Measurements from ENCODE around the gene INS. TPM values are rescaled to one million over a fixed set of nuclear protein-coding genes. Genes with fewer than 3 reads are reported as not detected.

INS gene
- total and polyA plus RNA-seq, 3 donors from 2014 or later, result not detected

DNA sequence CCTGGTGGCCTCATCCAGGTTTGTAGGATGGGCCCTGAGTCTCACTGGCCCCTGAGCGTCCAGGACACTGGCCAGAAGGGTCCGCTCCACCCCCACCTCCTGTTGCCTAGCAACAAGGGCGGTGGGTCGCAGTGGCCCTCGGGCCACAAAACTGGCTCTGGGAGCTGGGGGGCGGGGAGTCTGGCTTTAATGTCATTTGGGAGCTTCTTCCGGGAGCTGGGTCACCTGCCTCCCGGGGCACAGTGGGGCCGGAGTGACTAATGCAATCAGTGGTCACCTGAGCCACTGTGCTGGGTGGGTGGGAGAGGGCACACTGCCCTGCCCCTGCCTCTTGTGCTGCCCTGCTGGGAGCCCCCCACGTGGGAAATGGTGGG lies 8.0 kb upstream of the INS start:
- no peaks in the 10 kb centered on the region for H3K27me3 ChIP-seq

DNA sequence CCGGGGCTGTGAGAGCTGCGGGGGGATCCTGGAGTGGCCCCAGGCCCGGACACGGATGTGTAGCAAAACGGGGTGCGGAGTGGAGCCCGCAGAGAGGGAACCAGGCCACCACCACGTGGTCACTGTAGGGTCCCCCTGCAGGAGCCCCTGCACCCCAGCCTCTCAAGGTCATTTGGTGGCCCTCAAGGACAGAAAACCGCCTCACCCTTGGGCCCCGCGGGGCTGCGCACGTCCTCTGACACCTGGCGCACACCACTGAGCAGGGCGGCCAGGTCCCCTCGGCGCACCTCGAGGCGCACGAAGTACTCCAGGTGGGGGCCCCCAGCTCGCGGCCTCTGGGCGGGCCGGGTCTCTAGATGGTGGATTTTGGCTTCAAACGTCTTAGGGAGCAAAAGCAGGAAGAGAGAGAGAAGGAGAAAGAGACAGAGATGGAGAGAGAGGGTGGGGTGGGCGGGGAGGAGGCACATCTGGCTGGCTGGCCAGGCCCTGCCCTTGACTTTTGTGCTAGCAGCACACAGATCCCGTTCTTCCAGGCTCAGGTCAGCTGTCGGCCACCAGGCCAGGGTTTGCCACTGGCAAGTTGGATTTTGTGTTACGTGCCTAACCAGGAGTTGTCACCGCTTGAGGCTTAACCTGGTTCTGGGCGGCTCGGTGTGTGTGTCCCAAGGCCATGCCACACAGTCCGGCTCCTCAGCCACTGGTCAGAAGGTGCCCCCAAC lies 7.4 kb upstream of the INS start:
- no peak for TF ChIP-seq POLR2A (IDR thresholded peaks at IDR 0.05)
- TF ChIP-seq, protein P1, sequence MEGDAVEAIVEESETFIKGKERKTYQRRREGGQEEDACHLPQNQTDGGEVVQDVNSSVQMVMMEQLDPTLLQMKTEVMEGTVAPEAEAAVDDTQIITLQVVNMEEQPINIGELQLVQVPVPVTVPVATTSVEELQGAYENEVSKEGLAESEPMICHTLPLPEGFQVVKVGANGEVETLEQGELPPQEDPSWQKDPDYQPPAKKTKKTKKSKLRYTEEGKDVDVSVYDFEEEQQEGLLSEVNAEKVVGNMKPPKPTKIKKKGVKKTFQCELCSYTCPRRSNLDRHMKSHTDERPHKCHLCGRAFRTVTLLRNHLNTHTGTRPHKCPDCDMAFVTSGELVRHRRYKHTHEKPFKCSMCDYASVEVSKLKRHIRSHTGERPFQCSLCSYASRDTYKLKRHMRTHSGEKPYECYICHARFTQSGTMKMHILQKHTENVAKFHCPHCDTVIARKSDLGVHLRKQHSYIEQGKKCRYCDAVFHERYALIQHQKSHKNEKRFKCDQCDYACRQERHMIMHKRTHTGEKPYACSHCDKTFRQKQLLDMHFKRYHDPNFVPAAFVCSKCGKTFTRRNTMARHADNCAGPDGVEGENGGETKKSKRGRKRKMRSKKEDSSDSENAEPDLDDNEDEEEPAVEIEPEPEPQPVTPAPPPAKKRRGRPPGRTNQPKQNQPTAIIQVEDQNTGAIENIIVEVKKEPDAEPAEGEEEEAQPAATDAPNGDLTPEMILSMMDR (IDR thresholded peaks at IDR 0.05), result no peak
- DNase-seq, result peak; percentile 29
- Histone ChIP-seq H3K27me3 (no peaks in the 10 kb centered on the region), H3K4me3 (no peak overlapping the region), H3K36me3 (ENCODE audit: low read depth, missing control alignments) (no peaks in the 10 kb centered on the region), H3K9me3 (no peaks in the 10 kb centered on the region), H3K4me1 (peaks cover 16% of the 10 kb centered on the region), H3K27ac (no peak overlapping the region)
- intact Hi-C loops (cut with DNase I; ENCODE audit: low total_unique reads), result no loop called here
- 74% methylated on average over 24 to 32 of the region's 33 CpGs for WGBS, 2 donors

More for the DNA sequence above, 8.0 kb upstream of the INS start:
- peaks cover 16% of the 10 kb centered on the region for H3K4me1 ChIP-seq
- no peak for DNase-seq
- no peaks in the 10 kb centered on the region for H3K36me3 ChIP-seq (ENCODE audit: low read depth, missing control alignments)
- no peaks in the 10 kb centered on the region for H3K9me3 ChIP-seq
- TF ChIP-seq, protein P1 (IDR thresholded peaks at IDR 0.05), result no peak
- no peak for TF ChIP-seq POLR2A (IDR thresholded peaks at IDR 0.05)
- H3K27ac ChIP-seq, result no peak overlapping the region
- intact Hi-C loops (cut with DNase I; ENCODE audit: low total_unique reads), result no loop called here
- WGBS, 2 donors, result 83% methylated on average over 6 to 10 of the region's 10 CpGs
- no peak overlapping the region for H3K4me3 ChIP-seq

DNA sequence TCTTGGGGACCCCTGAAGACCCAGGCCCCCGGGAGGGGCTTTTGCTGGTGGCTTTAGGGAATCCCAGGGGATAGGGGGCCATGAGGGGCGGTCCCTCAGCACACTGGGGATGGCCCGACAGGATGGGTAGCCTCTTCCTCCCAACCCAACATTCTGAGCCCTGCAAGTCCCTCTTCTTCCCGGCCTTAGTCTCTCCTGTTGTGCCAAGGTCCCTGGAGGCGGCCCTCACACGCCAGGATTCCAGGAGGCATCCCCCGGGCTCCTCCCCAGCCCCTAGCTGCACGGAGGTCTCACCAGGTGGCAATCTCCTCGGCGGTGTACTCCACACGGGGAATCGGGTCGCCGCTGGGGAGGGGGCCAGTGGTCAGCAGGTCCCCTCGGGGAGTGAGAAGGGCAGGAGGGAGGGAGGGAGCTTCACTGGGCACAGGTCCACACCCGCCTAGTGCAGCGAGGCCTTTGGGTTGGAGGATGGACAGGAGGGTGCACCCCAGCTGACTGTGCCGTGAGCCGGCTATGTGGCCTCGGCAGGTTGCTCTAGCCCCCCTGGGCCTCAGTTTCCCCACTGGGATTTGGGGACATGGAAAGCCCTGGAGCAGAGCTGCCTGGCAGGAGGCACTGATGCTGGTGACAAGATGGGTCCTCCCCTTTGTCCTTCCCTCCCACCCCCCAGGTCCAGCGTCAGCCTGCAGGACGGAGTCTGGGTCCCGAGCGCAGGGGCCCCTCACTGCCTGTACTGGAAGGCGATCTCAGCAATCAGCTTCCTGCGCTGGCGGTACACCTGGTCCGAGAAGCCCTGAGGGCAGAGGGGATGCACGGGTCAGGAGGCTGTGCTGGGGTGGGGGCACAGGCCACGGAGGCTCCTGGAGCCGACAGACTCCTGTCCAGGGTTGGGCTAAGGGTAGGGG lies 6.4 kb upstream of the INS start:
- no peak for TF ChIP-seq POLR2A (IDR thresholded peaks at IDR 0.05)
- TF ChIP-seq, protein P1 (IDR thresholded peaks at IDR 0.05), result no peak
- Histone ChIP-seq H3K27me3 (no peaks in the 10 kb centered on the region), H3K36me3 (ENCODE audit: low read depth, missing control alignments) (no peaks in the 10 kb centered on the region), H3K4me3 (no peak overlapping the region), H3K27ac (no peak overlapping the region), H3K4me1 (peaks cover 16% of the 10 kb centered on the region), H3K9me3 (no peaks in the 10 kb centered on the region)
- 74 to 94% methylated on average over 3 to 31 of the region's 31 CpGs for WGBS, 2 donors
- DNase-seq, result no peak
- intact Hi-C loops (cut with DNase I; ENCODE audit: low total_unique reads), result no loop called here

DNA sequence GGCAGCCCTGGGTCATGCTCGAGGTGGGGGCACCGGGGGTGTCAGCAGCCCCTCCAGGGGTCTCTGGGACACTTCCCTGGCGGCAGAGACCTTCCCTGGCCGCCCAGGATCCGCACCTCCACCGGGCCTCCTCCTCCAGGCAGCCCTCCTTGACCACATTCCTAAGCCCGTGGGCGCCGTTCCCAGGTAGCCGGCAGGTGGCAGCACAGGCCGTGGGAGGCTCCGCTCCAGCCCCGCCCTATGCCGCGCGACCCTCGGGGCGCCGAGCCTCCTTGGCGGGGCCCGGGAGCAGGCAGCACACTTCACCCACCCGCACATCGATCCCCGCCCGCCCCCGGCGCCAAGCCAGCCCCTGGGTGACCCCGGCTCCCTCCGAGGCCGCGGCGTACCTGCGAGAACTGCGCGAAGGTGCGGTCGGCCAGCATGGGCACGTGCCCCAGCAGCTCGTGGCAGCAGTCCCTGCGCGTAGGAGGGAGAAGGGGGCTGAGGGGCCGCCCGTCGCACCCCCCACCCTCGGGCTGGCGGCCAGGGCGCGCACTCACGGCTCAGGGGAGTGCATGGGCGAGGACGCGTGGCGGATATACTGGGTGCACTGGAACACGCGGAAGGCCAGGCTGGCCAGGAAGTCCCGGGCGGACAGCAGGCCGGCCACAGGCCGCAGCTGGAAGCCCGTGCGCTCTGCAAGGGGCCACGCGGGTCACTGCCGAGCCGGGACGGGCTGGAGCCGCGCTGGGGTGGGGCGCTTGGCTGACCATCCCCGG lies 5.3 kb upstream of the INS start:
- intact Hi-C loops (cut with DNase I; ENCODE audit: low total_unique reads), result no loop called here
- Histone ChIP-seq H3K36me3 (ENCODE audit: low read depth, missing control alignments) (no peaks in the 10 kb centered on the region), H3K4me3 (peak overlapping the region; percentile 18 to 23), H3K27me3 (no peaks in the 10 kb centered on the region), H3K27ac (no peak overlapping the region), H3K4me1 (peaks cover 16% of the 10 kb centered on the region), H3K9me3 (no peaks in the 10 kb centered on the region)
- DNase-seq, result peak; percentile 51
- WGBS, 2 donors, result 14 to 15% methylated on average over 12 to 28 of the region's 70 CpGs
- TF ChIP-seq, protein P1 (IDR thresholded peaks at IDR 0.05), result peak in 2 of 3 experiments; percentile 31 to 47
- TF ChIP-seq POLR2A (IDR thresholded peaks at IDR 0.05), result no peak
